ENCODE measurements around the gene TMEM200A.

DNA sequence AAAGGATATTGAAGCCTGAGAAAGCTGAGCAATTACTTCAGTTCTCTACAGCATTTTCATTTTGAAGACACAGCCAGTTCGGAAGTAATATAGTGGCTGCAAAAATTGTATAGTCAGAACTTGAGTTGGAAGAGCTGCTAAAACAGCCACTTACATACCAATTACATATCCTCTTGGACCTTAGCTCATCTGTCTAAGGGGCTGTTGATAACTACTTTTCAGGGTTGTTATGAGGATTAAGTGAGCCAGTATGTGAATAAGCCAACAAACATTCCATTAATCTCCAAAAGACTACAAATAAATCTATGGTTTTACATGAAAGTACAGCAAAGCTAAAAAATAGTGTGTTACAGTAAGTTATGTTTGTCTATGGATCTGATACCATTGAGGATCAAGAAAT lies 59.7 kb downstream of the TMEM200A start:
- TF ChIP-seq, protein P1, sequence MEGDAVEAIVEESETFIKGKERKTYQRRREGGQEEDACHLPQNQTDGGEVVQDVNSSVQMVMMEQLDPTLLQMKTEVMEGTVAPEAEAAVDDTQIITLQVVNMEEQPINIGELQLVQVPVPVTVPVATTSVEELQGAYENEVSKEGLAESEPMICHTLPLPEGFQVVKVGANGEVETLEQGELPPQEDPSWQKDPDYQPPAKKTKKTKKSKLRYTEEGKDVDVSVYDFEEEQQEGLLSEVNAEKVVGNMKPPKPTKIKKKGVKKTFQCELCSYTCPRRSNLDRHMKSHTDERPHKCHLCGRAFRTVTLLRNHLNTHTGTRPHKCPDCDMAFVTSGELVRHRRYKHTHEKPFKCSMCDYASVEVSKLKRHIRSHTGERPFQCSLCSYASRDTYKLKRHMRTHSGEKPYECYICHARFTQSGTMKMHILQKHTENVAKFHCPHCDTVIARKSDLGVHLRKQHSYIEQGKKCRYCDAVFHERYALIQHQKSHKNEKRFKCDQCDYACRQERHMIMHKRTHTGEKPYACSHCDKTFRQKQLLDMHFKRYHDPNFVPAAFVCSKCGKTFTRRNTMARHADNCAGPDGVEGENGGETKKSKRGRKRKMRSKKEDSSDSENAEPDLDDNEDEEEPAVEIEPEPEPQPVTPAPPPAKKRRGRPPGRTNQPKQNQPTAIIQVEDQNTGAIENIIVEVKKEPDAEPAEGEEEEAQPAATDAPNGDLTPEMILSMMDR (conservative IDR thresholded peaks at IDR 0.05; ENCODE audit: low read depth, low read length): no peak
- TF ChIP-seq EZH2 (IDR thresholded peaks at IDR 0.05; ENCODE audit: borderline replicate concordance, low read depth, low read length, poor library complexity, severe bottlenecking): no peak
